Ovary (tissue), 9 donors: Measurements from ENCODE around the gene SND1. TPM values are rescaled to one million over a fixed set of nuclear protein-coding genes. Genes with fewer than 3 reads are reported as not detected.

Experiments used
- DNase-seq, 5 donors: peaks; one replicate each; pipeline ENCODE4 v3.0.0-alpha.2; 2019 to 2020
- H3K27ac ChIP-seq, 2 donors: fragments of 200-600 bp; one replicate each; pipeline versions ENCODE4 v1.5.1 to v1.8.0; 2019 to 2022
- H3K27me3 ChIP-seq: fragments of 200-600 bp; one replicate; pipeline ENCODE4 v1.8.0; 2022
- H3K36me3 ChIP-seq: fragments of 200-600 bp; sonication (generic); one replicate; pipeline ENCODE4 v1.5.1; 2019
- H3K4me1 ChIP-seq: one replicate; pipeline ENCODE4 v1.8.1; 2013; ENCODE audit warnings: mild to moderate bottlenecking, moderate library complexity; ENCODE audit not compliant: insufficient read depth
- H3K4me3 ChIP-seq: fragments of 200-600 bp; sonication (generic); one replicate; pipeline ENCODE4 v1.5.1; 2017
- H3K9me3 ChIP-seq, 2 donors: fragments of 200-600 bp in 1 of 2; sonication (generic) in 1 of 2; one replicate each; pipeline versions ENCODE4 v1.5.1 to v1.8.1; 2013 to 2019; ENCODE audit warnings: mild to moderate bottlenecking in 1 of 2, moderate library complexity in 1 of 2
- EP300 ChIP-seq: sonication (generic); formaldehyde crosslinking; IDR thresholded peaks from one replicate; pipeline ENCODE4 v1.6.1; 2017; ENCODE audit warnings: antibody characterized with exemption
- POLR2A ChIP-seq: fragments of 450-650 bp; IDR thresholded peaks from one replicate; pipeline ENCODE4 v1.6.1; 2017; ENCODE audit warnings: antibody characterized with exemption, mild to moderate bottlenecking, moderate library complexity
- WGBS, 3 donors: extraction: QIAGEN DNeasy Blood & Tissue Kit in 1 of 3; methylation state at CpG; one replicate each; pipeline versions ENCODE4 v1.1.5 to v1.1.7; 2013 to 2017; 5-methylcytosine and 5-hydroxymethylcytosine counted together
- intact Hi-C, 4 donors: fragments of 100-400 bp; cut with DNase I; formaldehyde crosslinking; loops; one replicate each; pipeline versions ENCODE4 v1.11.0 to v1.15.1; 2022 to 2023
- polyA plus RNA-seq, 2 donors: library from polyadenylated mRNA; stranded (reverse); fragments of 200-250 nt in 1 of 2; fragments of 350-450 nt in 1 of 2; fragmentation: Illumina TruSeq in 1 of 2; extraction: RNeasy Lipid Tissue Mini Kit (QIAGEN cat#74804) in 1 of 2; gene quantifications; one replicate each; pipeline ENCODE4 v1.2.3, GENCODE V29; 2013 to 2014
- total RNA-seq, 7 donors: library from RNA; depleted of rRNA in 2 of 7; stranded (reverse); fragments of >200 nt in 2 of 7; fragmentation: NEBNext Ultra II Directional in 3 of 7; extraction: Animal tissue kit (Norgen Biotek cat#: 25700) in 3 of 7; gene quantifications; one replicate each; pipeline versions ENCODE4 v1.1.0 to v1.2.4, GENCODE V29; 2016 to 2023
- TF ChIP-seq, protein P1 (sequence below), 3 donors: fragments of 450-650 bp in 2 of 3; fragments of 200-600 bp in 1 of 3; IDR thresholded peaks; one replicate each; pipeline versions ENCODE4 v1.5.1 to v1.8.0; 2016 to 2022; ENCODE audit warnings: antibody characterized with exemption in 3 of 3, mild to moderate bottlenecking in 1 of 3
- donor health status: DM: no; HTN: no; CAD: no; lungs with moderate emphysema.
- donor health status: DM: no; HTN: no; CAD: no.
- donor health status: Bipolar disorder and iron deficiency.
- donor health status: DM: yes; HTN: yes; CAD: no.
- donor health status: DM: no; HTN: no; CAD: no.
- donor health status: DM: yes; HTN: yes; CAD: no.

SND1 gene
- total and polyA plus RNA-seq, 9 donors: 91.4 to 297 (median 182) TPM

DNA sequence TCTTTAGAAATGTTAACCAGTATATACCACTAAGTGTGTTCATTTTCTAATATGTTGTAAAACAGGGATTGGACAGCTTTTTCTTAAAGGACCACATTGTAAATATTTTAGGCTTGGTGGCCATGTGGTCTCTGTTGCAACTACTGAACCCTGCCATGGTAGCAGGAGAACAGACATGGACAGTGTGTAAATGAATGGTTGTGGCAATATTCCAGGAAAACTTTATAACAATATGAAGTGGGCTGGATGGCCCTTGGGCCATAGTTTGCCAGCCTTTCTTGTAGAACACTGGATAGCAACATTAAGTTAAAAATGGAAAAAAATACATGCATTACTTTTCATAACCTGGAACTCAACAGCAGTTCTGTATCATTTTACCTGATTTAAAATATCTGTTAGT lies 61.0 kb downstream of the SND1 start:
- intact Hi-C loops: loop anchor here in 1 of 4 donors (5.0 kb wide), 1 partner anchor 494 kb away; no protein-coding TSS in a partner anchor

DNA sequence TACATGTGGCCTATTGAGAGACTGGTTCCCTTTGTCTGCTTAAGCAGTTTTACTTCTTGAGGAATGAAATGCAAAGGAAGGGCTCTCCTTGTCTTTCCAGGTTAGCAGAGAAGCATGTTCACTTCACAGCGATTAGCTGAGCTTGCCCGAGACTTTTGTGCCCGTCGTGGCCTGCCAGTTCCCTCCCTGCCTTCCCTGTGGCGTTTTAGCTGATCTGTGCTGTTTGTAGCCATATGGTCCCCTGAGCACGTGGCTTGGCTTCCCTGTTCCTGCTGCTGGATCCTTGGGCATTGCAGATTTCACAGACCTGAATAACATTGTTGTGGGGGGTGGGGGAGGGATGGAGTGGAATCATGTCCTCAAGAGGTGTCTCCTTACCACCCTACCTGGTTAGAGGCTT lies 61.8 kb downstream of the SND1 start:
- TF ChIP-seq POLR2A (no peak), EP300 (no peak)
- TF ChIP-seq, protein P1, sequence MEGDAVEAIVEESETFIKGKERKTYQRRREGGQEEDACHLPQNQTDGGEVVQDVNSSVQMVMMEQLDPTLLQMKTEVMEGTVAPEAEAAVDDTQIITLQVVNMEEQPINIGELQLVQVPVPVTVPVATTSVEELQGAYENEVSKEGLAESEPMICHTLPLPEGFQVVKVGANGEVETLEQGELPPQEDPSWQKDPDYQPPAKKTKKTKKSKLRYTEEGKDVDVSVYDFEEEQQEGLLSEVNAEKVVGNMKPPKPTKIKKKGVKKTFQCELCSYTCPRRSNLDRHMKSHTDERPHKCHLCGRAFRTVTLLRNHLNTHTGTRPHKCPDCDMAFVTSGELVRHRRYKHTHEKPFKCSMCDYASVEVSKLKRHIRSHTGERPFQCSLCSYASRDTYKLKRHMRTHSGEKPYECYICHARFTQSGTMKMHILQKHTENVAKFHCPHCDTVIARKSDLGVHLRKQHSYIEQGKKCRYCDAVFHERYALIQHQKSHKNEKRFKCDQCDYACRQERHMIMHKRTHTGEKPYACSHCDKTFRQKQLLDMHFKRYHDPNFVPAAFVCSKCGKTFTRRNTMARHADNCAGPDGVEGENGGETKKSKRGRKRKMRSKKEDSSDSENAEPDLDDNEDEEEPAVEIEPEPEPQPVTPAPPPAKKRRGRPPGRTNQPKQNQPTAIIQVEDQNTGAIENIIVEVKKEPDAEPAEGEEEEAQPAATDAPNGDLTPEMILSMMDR (IDR thresholded peaks at IDR 0.05): no peak
- H3K9me3 ChIP-seq: no peaks in the 10 kb centered on the region
- 90 to 94% (median 91%) methylated on average over 6 of the region's 6 CpGs for WGBS, 3 donors
- no peak overlapping the region for H3K27ac ChIP-seq
- no peak overlapping the region for H3K4me3 ChIP-seq
- intact Hi-C loops: loop anchor here in 1 of 4 donors (5.0 kb wide), 1 partner anchor 494 kb away; no protein-coding TSS in a partner anchor
- DNase-seq: no peak
- no peaks in the 10 kb centered on the region for H3K27me3 ChIP-seq
- H3K36me3 ChIP-seq: no peaks in the 10 kb centered on the region
- H3K4me1 ChIP-seq: no peaks in the 10 kb centered on the region

More for the DNA sequence above, 61.0 kb downstream of the SND1 start:
- TF ChIP-seq, protein P1 (IDR thresholded peaks at IDR 0.05): no peak
- TF ChIP-seq EP300: no peak
- no peak for TF ChIP-seq POLR2A
- Histone ChIP-seq H3K4me3 (no peak overlapping the region), H3K27ac (no peak overlapping the region), H3K27me3 (no peaks in the 10 kb centered on the region), H3K9me3 (no peaks in the 10 kb centered on the region), H3K36me3 (no peaks in the 10 kb centered on the region), H3K4me1 (no peaks in the 10 kb centered on the region)
- DNase-seq: no peak

DNA sequence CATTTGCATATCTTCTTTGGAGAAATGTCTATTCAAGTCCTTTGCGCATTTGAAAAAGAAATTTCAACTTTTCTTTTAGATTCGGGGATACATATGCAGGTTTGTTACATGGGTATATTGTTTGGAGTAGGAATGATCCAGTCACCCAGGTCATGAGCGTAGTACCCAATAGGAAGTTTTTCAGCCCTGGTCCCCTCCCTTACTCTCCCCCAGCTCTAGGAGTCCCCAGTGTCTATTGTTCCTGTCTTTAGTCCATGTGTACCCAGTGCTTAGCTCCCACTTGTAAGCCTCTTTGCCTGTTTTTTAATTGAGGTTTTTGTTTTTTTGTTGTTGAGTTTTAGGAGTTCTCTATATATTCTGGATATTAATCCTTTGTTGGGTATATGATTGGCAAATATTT lies 63.3 kb downstream of the SND1 start:
- DNase-seq: no peak
- Histone ChIP-seq H3K4me1 (no peaks in the 10 kb centered on the region), H3K9me3 (no peaks in the 10 kb centered on the region), H3K4me3 (no peak overlapping the region), H3K27me3 (no peaks in the 10 kb centered on the region), H3K36me3 (no peaks in the 10 kb centered on the region), H3K27ac (no peak overlapping the region)
- WGBS, 3 donors: 67 to 97% (median 83%) methylated on average over 3 of the region's 3 CpGs
- TF ChIP-seq POLR2A: no peak
- TF ChIP-seq, protein P1 (IDR thresholded peaks at IDR 0.05): no peak
- TF ChIP-seq EP300: no peak
- intact Hi-C loops: no loop called here

DNA sequence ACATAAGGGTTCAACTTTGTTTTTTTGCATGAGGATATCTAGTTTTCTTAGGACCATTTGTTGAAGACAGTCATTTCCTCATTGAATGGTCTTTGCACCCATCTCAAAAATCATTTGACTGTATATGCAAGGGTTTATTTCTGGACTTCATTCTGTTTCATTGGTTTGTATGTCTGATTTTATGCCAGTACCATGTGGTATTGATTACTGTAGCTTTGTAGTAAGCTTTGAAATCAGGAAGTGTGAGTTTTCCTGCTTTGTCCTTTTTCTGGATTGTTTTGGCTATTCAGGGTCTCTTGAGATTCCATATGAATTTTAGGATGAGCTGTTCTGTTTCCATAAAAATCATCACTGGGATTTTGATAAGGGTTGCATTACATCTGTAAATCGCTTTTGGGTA lies 63.9 kb downstream of the SND1 start:
- Histone ChIP-seq H3K27ac (no peak overlapping the region), H3K4me3 (no peak overlapping the region), H3K4me1 (no peaks in the 10 kb centered on the region), H3K36me3 (no peaks in the 10 kb centered on the region), H3K9me3 (no peaks in the 10 kb centered on the region), H3K27me3 (no peaks in the 10 kb centered on the region)
- DNase-seq: no peak
- WGBS, 3 donors: 96 to 98% (median 97%) methylated on average over 1 of the region's 1 CpG
- intact Hi-C loops: no loop called here
- TF ChIP-seq POLR2A: no peak

DNA sequence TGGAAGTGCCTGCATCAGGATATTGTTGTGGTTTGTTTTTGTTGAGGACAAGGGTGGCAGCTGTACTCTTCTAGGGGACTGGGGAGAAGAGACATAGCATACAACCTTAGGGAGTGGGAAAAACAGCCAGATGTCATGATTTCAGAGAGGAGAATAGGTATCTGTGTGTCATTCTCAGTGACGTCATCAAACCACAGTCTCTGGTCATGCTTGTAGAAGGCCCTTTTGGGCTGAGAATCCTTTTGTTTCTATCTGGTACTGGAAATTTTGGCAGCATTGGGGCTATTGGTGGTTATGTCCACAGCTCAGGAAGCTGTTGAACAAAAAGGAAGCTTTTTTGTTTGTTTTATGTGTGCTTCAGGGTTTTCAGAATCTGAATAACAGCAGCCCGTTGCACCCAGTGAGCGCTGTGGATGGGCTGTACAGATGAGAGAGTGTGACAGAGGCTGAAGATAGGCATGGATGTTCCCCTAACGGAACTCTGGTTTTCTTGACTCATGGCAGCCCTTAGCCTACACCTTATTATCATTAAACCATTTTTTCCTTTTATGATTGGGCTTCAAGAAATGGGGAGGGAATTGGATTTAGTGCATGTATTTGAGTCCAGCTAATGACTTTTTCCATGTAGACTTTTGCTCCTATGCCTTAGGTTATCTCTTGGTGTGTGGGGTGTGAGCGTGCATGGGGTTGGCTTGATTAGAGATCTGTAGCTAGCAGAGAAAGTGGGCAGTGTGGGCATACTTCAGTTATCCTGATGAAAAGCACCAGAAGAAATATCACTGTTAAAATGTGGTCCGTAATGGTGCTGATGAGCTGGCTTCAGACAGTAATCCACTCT lies 65.7 kb downstream of the SND1 start:
- intact Hi-C loops: no loop called here
- Histone ChIP-seq H3K4me3 (no peak overlapping the region), H3K4me1 (no peaks in the 10 kb centered on the region), H3K36me3 (no peaks in the 10 kb centered on the region), H3K9me3 (no peaks in the 10 kb centered on the region), H3K27me3 (no peaks in the 10 kb centered on the region), H3K27ac (no peak overlapping the region)
- DNase-seq: no peak
- no peak for TF ChIP-seq POLR2A
- TF ChIP-seq, protein P1 (IDR thresholded peaks at IDR 0.05): no peak
- no peak for TF ChIP-seq EP300
- WGBS, 3 donors: 95 to 98% (median 97%) methylated on average over 6 of the region's 6 CpGs
